ENCODE data around the gene ERCC1.
"Not testable (repeated sequence)": the region's sequence is repeated elsewhere in the genome, so short reads cannot be mapped to it uniquely, and the experiment has no call there.

The ERCC1 gene

GRCh38 chr19:45440873-45441654 lies 17.3 kb upstream of the ERCC1 start:
- ChIA-PET CTCF (interaction anchor here (0.9 to 7.0 kb wide), 10 partner anchors 10 to 102 kb away, joined by 3 to 339 read pairs (median 44); partner anchors contain the start of genes FOSB and RTN2), POLR2A (interaction anchor here (1.1 to 2.5 kb wide), 2 partner anchors 27 to 38 kb away, joined by 4 to 20 read pairs; partner anchors contain the start of gene FOSB)
- no peak for DNase-seq (ENCODE audit: extremely low spot score)
- TF ChIP-seq CTCF (IDR thresholded peaks at IDR 0.05; ENCODE audit: control extremely low read depth, extremely low read depth, low read depth, missing control alignments) = no peak

- no peak for TF ChIP-seq CTCF (IDR thresholded peaks at IDR 0.05; ENCODE audit: control extremely low read depth, extremely low read depth, low read depth, missing control alignments)
- POLR2A ChIA-PET = interaction anchor here (1.1 to 2.5 kb wide), 4 partner anchors 28 to 45 kb away, joined by 4 to 20 read pairs (median 10); partner anchors contain the start of gene FOSB
- DNase-seq (ENCODE audit: extremely low spot score) = no peak
- CTCF ChIA-PET = interaction anchor here (0.9 to 7.0 kb wide), 27 partner anchors 8 to 253 kb away, joined by 3 to 339 read pairs (median 13); partner anchors contain the start of genes ERCC1, FOSB, PPP1R13L and RTN2
Measured at GRCh38 chr19:45440259-45440638, 16.5 kb upstream of the ERCC1 start.

GRCh38 chr19:45439569-45440258 lies 16.0 kb upstream of the ERCC1 start:
- TF ChIP-seq CTCF (IDR thresholded peaks at IDR 0.05; ENCODE audit: control extremely low read depth, extremely low read depth, low read depth, missing control alignments) = peak; percentile 89
- DNase-seq (ENCODE audit: extremely low spot score) = peak; percentile 86
- ChIA-PET CTCF (interaction anchor here (0.7 to 7.0 kb wide), 47 partner anchors 9 to 483 kb away, joined by 3 to 339 read pairs (median 5); partner anchors contain the start of genes ERCC1, FOSB, PPP1R13L and SNRPD2), POLR2A (interaction anchor here (0.7 to 2.5 kb wide), 7 partner anchors 16 to 46 kb away, joined by 3 to 20 read pairs (median 7); partner anchors contain the start of gene FOSB)

- ChIA-PET CTCF (interaction anchor here (0.7 to 7.0 kb wide), 47 partner anchors 8 to 482 kb away, joined by 3 to 339 read pairs (median 5); partner anchors contain the start of genes ERCC1, FOSB, PPP1R13L and SNRPD2), POLR2A (interaction anchor here (0.7 to 2.5 kb wide), 7 partner anchors 16 to 46 kb away, joined by 3 to 20 read pairs (median 7); partner anchors contain the start of gene FOSB)
- no peak for DNase-seq (ENCODE audit: extremely low spot score)
- TF ChIP-seq CTCF (IDR thresholded peaks at IDR 0.05; ENCODE audit: control extremely low read depth, extremely low read depth, low read depth, missing control alignments) = no peak
Measured at GRCh38 chr19:45439190-45439568, 15.5 kb upstream of the ERCC1 start.

GRCh38 chr19:45437328-45437727 lies 13.6 kb upstream of the ERCC1 start:
- TF ChIP-seq CTCF (IDR thresholded peaks at IDR 0.05; ENCODE audit: control extremely low read depth, extremely low read depth, low read depth, missing control alignments) = no peak
- DNase-seq (ENCODE audit: extremely low spot score) = no peak
- POLR2A ChIA-PET = no interaction called here
- CTCF ChIA-PET = interaction anchor here (1.0 to 7.0 kb wide), 6 partner anchors 9 to 99 kb away, joined by 3 to 339 read pairs (median 4); no protein-coding TSS in a partner anchor

GRCh38 chr19:45432543-45432942 lies 8.8 kb upstream of the ERCC1 start:
- ChIA-PET POLR2A (interaction anchor here (1.3 kb wide), 1 partner anchor 35 kb away, joined by 3 read pairs; the partner anchor contains the start of gene FOSB), CTCF (interaction anchor here (2.1 to 7.1 kb wide), 4 partner anchors 8 to 55 kb away, joined by 4 to 86 read pairs (median 42); no protein-coding TSS in a partner anchor)
- not testable (repeated sequence) for DNase-seq (ENCODE audit: extremely low spot score)

- ChIA-PET POLR2A (interaction anchor here (0.6 to 0.7 kb wide), 2 partner anchors 120 to 165 kb away, joined by 4 read pairs; no protein-coding TSS in a partner anchor), CTCF (interaction anchor here (0.8 to 7.1 kb wide), 5 partner anchors 9 to 56 kb away, joined by 3 to 86 read pairs (median 32); no protein-coding TSS in a partner anchor)
- not testable (repeated sequence) for DNase-seq (ENCODE audit: extremely low spot score)
Measured at GRCh38 chr19:45431008-45431407, 7.3 kb upstream of the ERCC1 start.

GRCh38 chr19:45429896-45430295 lies 6.2 kb upstream of the ERCC1 start:
- CTCF ChIA-PET = interaction anchor here (1.0 to 7.1 kb wide), 5 partner anchors 10 to 214 kb away, joined by 3 to 86 read pairs (median 32); no protein-coding TSS in a partner anchor
- DNase-seq (ENCODE audit: extremely low spot score); POLR2A ChIA-PET: not testable (repeated sequence)
